OCI-LY7 (cell line): Measurements from ENCODE around the gene RANBP9. TPM values are rescaled to one million over a fixed set of nuclear protein-coding genes. Genes with fewer than 3 reads are reported as not detected.
A peak's percentile ranks its signal among the peaks of the same experiment; 100 is the strongest.

Source experiments
- BruUV-seq: library from RNA; stranded (reverse); fragments of 400-500 nt; replicated peaks from 2 replicates; lab custom pipeline; 2021; lab: Mats Ljungman, UMichigan
- CTCF ChIA-PET: fragments of 300-600 bp; sonication (Branson Sonifier 250); formaldehyde crosslinking; loops from one replicate; lab custom pipeline; 2022; ENCODE audit warnings: antibody characterized with exemption; ENCODE audit not compliant: unreplicated experiment; lab: Charles Lee
- POLR2A ChIA-PET: fragments of 300-600 bp; sonication (Branson Sonifier 250); formaldehyde crosslinking; loops from one replicate; lab custom pipeline; 2022; ENCODE audit warnings: antibody characterized with exemption; lab: Charles Lee
- DNase-seq: peaks from one replicate; pipeline ENCODE4 v3.0.0-alpha.2; 2015; ENCODE audit warnings: low spot score
- H2AFZ ChIP-seq: fragments of 200-600 bp; sonication (generic), shearing (Covaris generic); 2 replicates; pipeline ENCODE4 v1.6.1; 2014; ENCODE audit warnings: mild to moderate bottlenecking, antibody characterized with exemption, low read length, moderate library complexity
- H3K27ac ChIP-seq: fragments of 200-600 bp; sonication (generic); 2 replicates; pipeline ENCODE4 v1.5.1; 2014; ENCODE audit warnings: mixed run types, low read depth, mild to moderate bottlenecking, moderate library complexity, low read length, inconsistent platforms; ENCODE audit not compliant: poor library complexity, severe bottlenecking
- H3K36me3 ChIP-seq: fragments of 200-600 bp; sonication (generic); 2 replicates; pipeline ENCODE4 v1.6.1; 2014; ENCODE audit warnings: mild to moderate bottlenecking, antibody characterized with exemption, low read length, moderate library complexity, mixed read lengths; ENCODE audit not compliant: insufficient read depth
- H3K4me1 ChIP-seq: fragments of 200-600 bp; sonication (generic); 2 replicates; pipeline ENCODE4 v1.5.1; 2014; ENCODE audit warnings: mild to moderate bottlenecking, low read length; ENCODE audit not compliant: insufficient read depth, poor library complexity, severe bottlenecking
- H3K4me2 ChIP-seq: fragments of 200-600 bp; sonication (generic); 2 replicates; pipeline ENCODE4 v1.6.1; 2014; ENCODE audit warnings: mild to moderate bottlenecking, low read length
- H3K4me3 ChIP-seq: fragments of 200-600 bp; sonication (generic); 2 replicates; pipeline ENCODE4 v1.5.1; 2014; ENCODE audit warnings: mild to moderate bottlenecking, low read depth, low read length; ENCODE audit not compliant: poor library complexity, severe bottlenecking
- H3K79me2 ChIP-seq: fragments of 200-600 bp; sonication (generic); 2 replicates; pipeline ENCODE4 v1.6.1; 2016; ENCODE audit warnings: low read depth, mild to moderate bottlenecking, low read length, moderate library complexity, mixed read lengths; ENCODE audit not compliant: insufficient read depth
- H3K9me2 ChIP-seq: fragments of 200-600 bp; sonication (generic); 2 replicates; pipeline ENCODE4 v1.6.1; 2016; ENCODE audit warnings: mild to moderate bottlenecking, low read length, mixed read lengths; ENCODE audit not compliant: insufficient read depth
- H3K9me3 ChIP-seq: fragments of 200-600 bp; sonication (generic); 2 replicates; pipeline ENCODE4 v1.6.1; 2014; ENCODE audit warnings: mild to moderate bottlenecking, mixed run types, low read length, mixed read lengths
- H4K20me1 ChIP-seq: fragments of 200-600 bp; sonication (generic); 2 replicates; pipeline ENCODE4 v1.6.1; 2014; ENCODE audit warnings: mild to moderate bottlenecking, antibody characterized with exemption, low read length, moderate library complexity, mixed read lengths; ENCODE audit not compliant: insufficient read depth
- CTCF ChIP-seq: fragments of 200-600 bp; sonication (generic); conservative IDR thresholded peaks from 2 replicates; pipeline ENCODE4 v1.5.1; 2014; ENCODE audit warnings: mild to moderate bottlenecking, antibody characterized with exemption, low read length, moderate library complexity, mixed read lengths
- EZH2phosphoT487 ChIP-seq: fragments of 200-600 bp; sonication (generic); IDR thresholded peaks from 2 replicates; pipeline ENCODE4 v1.6.1; 2018; ENCODE audit warnings: low read depth, borderline replicate concordance, mild to moderate bottlenecking, mixed run types, antibody characterized with exemption, low read length, moderate library complexity, mixed read lengths
- intact Hi-C: fragments of 100-400 bp; cut with micrococcal nuclease; formaldehyde crosslinking; loops from one replicate; pipeline ENCODE4 v1.10.0; 2022; ENCODE audit not compliant: unreplicated experiment
- total RNA-seq, 2 experiments: library from RNA; depleted of rRNA in 1 of 2; stranded (reverse); fragments of >200 nt in 1 of 2; shearing (Covaris generic) in 1 of 2; gene quantifications; 2 replicates each; pipeline ENCODE4 v1.2.3, GENCODE V29; 2014 to 2022

Gene RANBP9
- total RNA-seq, 2 experiments from 2014 or later = 20.5 to 35.0 TPM

GRCh38 chr6:13708736-13709135 lies 2.9 kb downstream of the RANBP9 start:
- POLR2A ChIA-PET = interaction anchor here (0.8 to 2.0 kb wide), 6 partner anchors 14 to 251 kb away, joined by 3 to 10 read pairs (median 6); partner anchors contain the start of genes MCUR1 and NOL7
- H3K9me3 ChIP-seq = no peaks in the 10 kb centered on the region
- H4K20me1 ChIP-seq = peaks cover 23% of the 10 kb centered on the region
- no peak overlapping the region for H3K27ac ChIP-seq
- TF ChIP-seq EZH2phosphoT487 (no peak), CTCF (no peak)
- peak overlapping the region; percentile 74 for H3K4me3 ChIP-seq
- H3K79me2 ChIP-seq = peaks cover 70% of the 10 kb centered on the region
- peaks cover 20% of the 10 kb centered on the region for H3K4me1 ChIP-seq
- no TSS peak for BruUV-seq
- no peaks in the 10 kb centered on the region for H3K9me2 ChIP-seq
- CTCF ChIA-PET = no interaction called here
- peaks cover 6% of the 10 kb centered on the region; the same call in 1 of the 2 replicates for H3K36me3 ChIP-seq
- DNase-seq = peak; percentile 45
- no peak overlapping the region for H2AFZ ChIP-seq
- H3K4me2 ChIP-seq = peak overlapping the region; percentile 85
- intact Hi-C loops = loop anchor here (1.0 kb wide), 1 partner anchor 91 kb away; no protein-coding TSS in a partner anchor

GRCh38 chr6:13703496-13703895 lies 8.1 kb downstream of the RANBP9 start:
- intact Hi-C loops = no loop called here
- BruUV-seq = no TSS peak
- H3K79me2 ChIP-seq = peaks cover 98% of the 10 kb centered on the region
- ChIA-PET POLR2A (interaction anchor here (0.6 to 1.6 kb wide), 4 partner anchors 10 to 345 kb away, joined by 3 to 4 read pairs (median 3); partner anchors contain the start of gene SIRT5), CTCF (no interaction called here)
- TF ChIP-seq CTCF = no peak
- TF ChIP-seq EZH2phosphoT487 = no peak
- peaks cover 18% of the 10 kb centered on the region for H3K4me1 ChIP-seq
- peak overlapping the region; percentile 38; the same call in 1 of the 2 replicates for H3K4me2 ChIP-seq
- H3K4me3 ChIP-seq = no peak overlapping the region
- no peaks in the 10 kb centered on the region for H3K9me3 ChIP-seq
- peaks cover 12% of the 10 kb centered on the region; the same call in 1 of the 2 replicates for H4K20me1 ChIP-seq
- no peak overlapping the region for H3K27ac ChIP-seq
- peaks cover 18% of the 10 kb centered on the region for H3K36me3 ChIP-seq
- no peak overlapping the region for H2AFZ ChIP-seq
- H3K9me2 ChIP-seq = no peaks in the 10 kb centered on the region
- no peak for DNase-seq

GRCh38 chr6:13702809-13703302 lies 8.8 kb downstream of the RANBP9 start:
- intact Hi-C loops = no loop called here
- Histone ChIP-seq H3K27ac (peak overlapping the region; percentile 13), H3K4me2 (peak overlapping the region; percentile 38; the same call in 1 of the 2 replicates), H3K79me2 (peaks cover 98% of the 10 kb centered on the region), H4K20me1 (peaks cover 15% of the 10 kb centered on the region; the same call in 1 of the 2 replicates), H3K4me3 (no peak overlapping the region), H3K4me1 (peaks cover 12% of the 10 kb centered on the region), H3K36me3 (peaks cover 19% of the 10 kb centered on the region), H3K9me3 (no peaks in the 10 kb centered on the region), H3K9me2 (no peaks in the 10 kb centered on the region), H2AFZ (no peak overlapping the region)
- BruUV-seq = no TSS peak
- ChIA-PET CTCF (no interaction called here), POLR2A (interaction anchor here (0.6 kb wide), 1 partner anchor 67 kb away, joined by 3 read pairs; no protein-coding TSS in a partner anchor)
- peak; percentile 43 for DNase-seq
- TF ChIP-seq EZH2phosphoT487 = no peak
- no peak for TF ChIP-seq CTCF
